RWPE1 (cell line): ENCODE results near the gene GALNT8.

Experiments
- CTCF ChIA-PET: fragments of 350-600 bp; sonication (Branson Sonifier 250); formaldehyde crosslinking; extraction: SDS; loops from one replicate; lab custom pipeline; 2021; lab: Yijun Ruan, JAX
- POLR2A ChIA-PET: fragments of 400-600 bp; formaldehyde crosslinking; extraction: SDS; loops from one replicate; lab custom pipeline; 2020; ENCODE audit warnings: antibody characterized with exemption; ENCODE audit not compliant: low non-redundant PET; lab: Yijun Ruan, JAX
- DNase-seq: peaks from one replicate; pipeline ENCODE4 v3.0.0; 2012; ENCODE audit warnings: low spot score
- H3K27ac ChIP-seq: fragments of 450-650 bp; 2 replicates; pipeline ENCODE4 v1.5.1; 2017
- CTCF ChIP-seq: fragments of 450-650 bp; conservative IDR thresholded peaks from 2 replicates; pipeline ENCODE4 v1.5.1; 2017; ENCODE audit warnings: low read depth, mild to moderate bottlenecking

The GALNT8 gene

GRCh38 chr12:4701395-4702190 lies 18.6 kb upstream of the GALNT8 start:
- no peak for TF ChIP-seq CTCF
- ChIA-PET POLR2A (no interaction called here), CTCF (interaction anchor here (0.7 kb wide), 1 partner anchor 40 kb away, joined by 3 read pairs; no protein-coding TSS in a partner anchor)
- DNase-seq, result no peak
- no peak overlapping the region for H3K27ac ChIP-seq

GRCh38 chr12:4703676-4704075 lies 16.5 kb upstream of the GALNT8 start:
- no peak for TF ChIP-seq CTCF
- DNase-seq, result no peak
- ChIA-PET CTCF (no interaction called here), POLR2A (no interaction called here)
- H3K27ac ChIP-seq, result no peak overlapping the region

- DNase-seq, result no peak
- CTCF ChIA-PET, result interaction anchor here (0.6 kb wide), 1 partner anchor 149 kb away, joined by 3 read pairs; no protein-coding TSS in a partner anchor
- no peak for TF ChIP-seq CTCF
- no peak overlapping the region for H3K27ac ChIP-seq
- POLR2A ChIA-PET, result no interaction called here
Observed at GRCh38 chr12:4705824-4706223, 14.4 kb upstream of the GALNT8 start.

GRCh38 chr12:4707306-4707705 lies 12.9 kb upstream of the GALNT8 start:
- DNase-seq, result no peak
- no peak for TF ChIP-seq CTCF
- ChIA-PET POLR2A (no interaction called here), CTCF (interaction anchor here (0.7 kb wide), 1 partner anchor 161 kb away, joined by 3 read pairs; no protein-coding TSS in a partner anchor)
- H3K27ac ChIP-seq, result no peak overlapping the region

GRCh38 chr12:4710113-4710512 lies 10.1 kb upstream of the GALNT8 start:
- H3K27ac ChIP-seq, result no peak overlapping the region
- no peak for TF ChIP-seq CTCF
- no peak for DNase-seq
- ChIA-PET CTCF (no interaction called here), POLR2A (no interaction called here)

- DNase-seq, result no peak
- no peak for TF ChIP-seq CTCF
- ChIA-PET CTCF (no interaction called here), POLR2A (interaction anchor here (0.5 kb wide), 1 partner anchor 19 kb away, joined by 5 read pairs; no protein-coding TSS in a partner anchor)
- H3K27ac ChIP-seq, result no peak overlapping the region
Observed at GRCh38 chr12:4714879-4715278, 5.3 kb upstream of the GALNT8 start.
